Muscle layer of duodenum (tissue), 2 donors: Measurements from ENCODE around the gene KRTAP10-7.
"Not testable (repeated sequence)": the region's sequence is repeated elsewhere in the genome, so short reads cannot be mapped to it uniquely, and the experiment has no call there.

Experiments
- H3K27ac ChIP-seq: one replicate; pipeline ENCODE4 v1.7.0; 2013; ENCODE audit warnings: mild to moderate bottlenecking, low read length
- H3K27me3 ChIP-seq: one replicate; pipeline ENCODE4 v1.7.0; 2013; ENCODE audit warnings: low read depth, mild to moderate bottlenecking, control low read depth, low read length
- H3K36me3 ChIP-seq, 2 donors: one replicate each; pipeline ENCODE4 v1.7.0; 2013; ENCODE audit warnings: low read length in 2 of 2, control low read depth in 1 of 2, mild to moderate bottlenecking in 1 of 2; ENCODE audit not compliant: insufficient read depth in 2 of 2, control insufficient read depth in 1 of 2
- H3K4me1 ChIP-seq, 2 donors: one replicate each; pipeline ENCODE4 v1.7.0; 2013; ENCODE audit warnings: low read length in 2 of 2, mild to moderate bottlenecking in 2 of 2, control low read depth in 1 of 2, moderate library complexity in 1 of 2; ENCODE audit not compliant: insufficient read depth in 2 of 2, control insufficient read depth in 1 of 2
- H3K4me3 ChIP-seq, 2 donors: one replicate each; pipeline ENCODE4 v1.7.0; 2013; ENCODE audit warnings: low read length in 2 of 2, low read depth in 1 of 2, mild to moderate bottlenecking in 1 of 2
- H3K9me3 ChIP-seq, 2 donors: one replicate each; pipeline ENCODE4 v1.7.0; 2013; ENCODE audit warnings: low read length in 2 of 2, control low read depth in 1 of 2, mild to moderate bottlenecking in 1 of 2; ENCODE audit not compliant: control insufficient read depth in 1 of 2
- donor health status: healthy.

The KRTAP10-7 gene

DNA sequence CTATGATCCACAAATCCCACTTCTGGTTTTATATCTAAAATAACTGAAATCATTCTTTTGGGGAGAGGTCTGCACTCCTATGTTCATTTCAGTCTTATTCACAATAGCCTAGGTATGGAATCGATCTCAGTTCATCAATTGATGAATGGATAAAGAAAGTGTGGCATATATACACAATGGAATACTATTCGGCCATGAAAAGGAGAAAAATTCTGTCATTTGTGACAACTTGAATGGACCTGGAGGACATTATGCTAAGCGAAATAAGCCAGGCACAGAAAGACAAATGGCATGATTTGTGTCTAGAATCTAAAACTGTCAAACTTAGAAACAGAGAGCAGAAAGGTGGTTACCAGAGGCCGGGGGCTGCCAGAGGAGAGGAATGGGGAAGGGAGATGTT, 6.1 kb downstream of the KRTAP10-7 start:
- Histone ChIP-seq H3K36me3 (no peaks in the 10 kb centered on the region), H3K9me3 (peaks cover 0 to 22% of the 10 kb centered on the region in 2 donors), H3K4me1 (no peaks in the 10 kb centered on the region), H3K27me3 (no peaks in the 10 kb centered on the region), H3K4me3 (no peak overlapping the region), H3K27ac (no peak overlapping the region)

DNA sequence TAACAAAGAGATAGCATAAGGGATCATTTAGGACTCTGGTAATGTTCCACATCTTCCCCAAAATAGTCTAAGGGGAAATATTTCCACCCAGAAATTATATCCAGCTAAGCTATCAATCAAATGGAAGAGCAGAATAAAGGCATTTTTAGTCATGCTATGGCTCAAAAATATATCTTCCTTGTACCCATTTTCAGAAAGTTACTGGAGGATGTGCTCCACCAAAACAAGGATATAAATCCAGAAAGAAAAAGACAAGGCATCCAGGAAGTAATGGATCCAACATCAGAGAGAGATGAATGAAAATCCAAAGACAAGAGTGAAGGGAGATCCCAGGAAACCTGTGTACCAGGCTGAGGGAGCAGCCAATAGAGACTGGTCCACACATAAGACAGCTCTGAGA, 8.8 kb downstream of the KRTAP10-7 start:
- no peak overlapping the region for H3K4me3 ChIP-seq
- no peaks in the 10 kb centered on the region for H3K4me1 ChIP-seq
- peaks cover 0 to 26% of the 10 kb centered on the region in 2 donors for H3K9me3 ChIP-seq
- no peaks in the 10 kb centered on the region for H3K36me3 ChIP-seq
- no peaks in the 10 kb centered on the region for H3K27me3 ChIP-seq
- H3K27ac ChIP-seq: no peak overlapping the region

DNA sequence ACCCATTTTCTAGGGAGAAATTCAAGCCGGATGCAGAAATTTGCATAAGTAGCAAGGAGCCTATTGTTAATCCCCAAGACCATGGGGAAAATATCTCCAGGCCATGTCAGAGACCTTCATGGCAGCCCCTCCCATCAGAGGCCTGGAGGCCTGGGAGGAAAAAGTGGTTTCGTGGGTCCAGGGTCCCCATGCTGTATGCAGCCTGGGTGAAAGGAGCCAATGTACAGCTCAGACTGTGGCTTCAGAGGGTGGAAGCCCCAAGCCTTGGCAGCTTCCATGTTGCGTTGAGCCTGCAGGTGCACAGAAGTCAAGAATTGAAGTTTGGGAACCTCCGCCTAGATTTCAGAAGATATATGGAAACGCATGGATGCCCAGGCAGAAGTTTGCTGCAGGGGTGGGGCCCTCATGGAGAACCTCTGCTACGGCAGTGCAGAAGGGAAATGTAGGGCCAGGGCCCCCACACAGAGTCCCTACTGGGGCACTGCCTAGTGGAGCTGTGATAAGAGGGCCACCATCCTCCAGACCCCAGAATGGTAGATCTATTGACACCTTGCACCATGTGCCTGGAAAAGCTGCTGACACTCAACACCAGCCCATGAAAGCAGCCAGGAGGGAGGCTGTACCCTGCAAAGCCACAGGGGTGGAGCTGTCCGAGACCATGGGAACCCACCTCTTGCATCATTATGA, 9.9 kb downstream of the KRTAP10-7 start:
- not testable (repeated sequence) for H3K27ac ChIP-seq, H3K27me3 ChIP-seq, H3K4me1 ChIP-seq, H3K36me3 ChIP-seq, H3K4me3 ChIP-seq
- H3K9me3 ChIP-seq: peaks cover 0 to 21% of the 10 kb centered on the region in 2 donors

DNA sequence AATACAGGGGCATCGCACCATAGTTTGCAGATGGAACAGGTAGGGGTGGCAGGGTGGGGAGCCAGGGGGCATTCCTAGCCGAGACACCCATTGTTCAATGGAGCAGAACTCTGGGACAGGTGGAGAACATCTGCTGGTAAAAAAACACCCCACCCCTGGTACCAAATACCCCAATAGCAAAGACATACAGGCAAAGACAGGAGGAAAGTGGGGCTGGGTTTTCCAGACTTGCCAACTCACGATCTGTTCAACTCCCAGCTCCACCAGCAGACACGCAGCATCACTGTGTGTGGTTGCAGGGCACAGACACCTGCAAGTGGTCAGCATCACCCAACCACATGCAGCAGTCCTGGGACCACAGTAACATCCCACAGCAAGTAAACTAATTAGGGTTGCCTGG, 11.2 kb downstream of the KRTAP10-7 start:
- H3K4me3 ChIP-seq: no peak overlapping the region
- no peak overlapping the region for H3K27ac ChIP-seq
- no peaks in the 10 kb centered on the region for H3K4me1 ChIP-seq
- peaks cover 0 to 21% of the 10 kb centered on the region in 2 donors for H3K9me3 ChIP-seq
- no peaks in the 10 kb centered on the region for H3K36me3 ChIP-seq
- no peaks in the 10 kb centered on the region for H3K27me3 ChIP-seq

DNA sequence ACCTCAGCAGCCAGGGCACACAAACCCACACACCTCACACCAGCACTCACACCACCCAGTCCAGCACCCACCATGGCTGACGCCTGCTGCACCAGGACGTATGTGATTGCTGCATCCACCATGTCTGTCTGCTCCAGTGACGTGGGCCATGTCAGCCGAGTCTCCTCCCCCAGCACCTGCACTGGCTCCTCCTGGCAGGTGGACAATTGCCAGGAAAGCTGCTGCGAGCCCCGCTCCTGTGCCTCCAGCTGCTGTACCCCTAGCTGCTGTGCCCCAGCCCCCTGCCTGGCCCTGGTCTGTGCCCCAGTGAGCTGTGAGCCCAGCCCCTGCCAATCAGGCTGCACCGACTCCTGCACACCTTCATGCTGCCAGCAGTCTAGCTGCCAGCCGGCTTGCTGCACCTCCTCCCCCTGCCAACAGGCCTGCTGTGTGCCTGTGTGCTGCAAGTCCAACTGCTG, 11.7 kb downstream of the KRTAP10-7 start, which contains the start of gene KRTAP10-8:
TSS of gene KRTAP10-8 (plus strand) at position 51 of the 458 bp plus-strand sequence. CDS start at position 73, 22 bp downstream.
- no peaks in the 10 kb centered on the region for H3K27me3 ChIP-seq
- H3K27ac ChIP-seq: no peak within 1 kb of the TSS
- H3K36me3 ChIP-seq: no peaks in the 10 kb centered on the region
- peaks cover 0 to 21% of the 10 kb centered on the region in 2 donors for H3K9me3 ChIP-seq
- no peaks in the 10 kb centered on the region for H3K4me1 ChIP-seq
- H3K4me3 ChIP-seq: no peak within 1 kb of the TSS

DNA sequence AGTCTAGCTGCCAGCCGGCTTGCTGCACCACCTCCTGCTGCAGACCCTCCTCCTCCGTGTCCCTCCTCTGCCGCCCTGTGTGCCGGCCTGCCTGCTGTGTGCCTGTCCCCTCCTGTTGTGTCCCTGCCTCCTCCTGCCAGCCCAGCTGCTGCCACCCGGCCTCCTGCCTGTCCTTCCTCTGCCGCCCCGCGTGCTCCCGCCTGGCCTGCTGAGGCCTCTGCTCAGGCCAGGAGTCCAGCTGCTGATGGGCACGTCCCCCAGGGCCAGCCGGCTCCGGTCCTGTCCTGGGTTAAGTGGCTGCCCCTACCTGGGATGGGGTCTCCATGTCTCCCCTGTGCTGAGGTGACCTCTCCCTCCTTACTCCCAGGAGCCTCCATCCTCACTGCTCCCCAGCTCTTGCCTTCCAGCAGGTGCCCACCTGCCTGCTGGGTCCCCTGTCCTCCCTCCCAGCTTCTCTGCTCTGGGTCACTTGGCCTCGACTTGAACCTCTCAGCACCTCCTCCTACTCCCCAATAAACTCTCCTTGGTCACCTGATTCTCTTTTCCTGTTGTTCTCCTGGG, 12.4 kb downstream of the KRTAP10-7 start:
- Histone ChIP-seq H3K27me3 (no peaks in the 10 kb centered on the region), H3K36me3 (no peaks in the 10 kb centered on the region), H3K27ac (no peak overlapping the region), H3K4me1 (no peaks in the 10 kb centered on the region), H3K9me3 (peaks cover 0 to 21% of the 10 kb centered on the region in 2 donors), H3K4me3 (no peak overlapping the region)

DNA sequence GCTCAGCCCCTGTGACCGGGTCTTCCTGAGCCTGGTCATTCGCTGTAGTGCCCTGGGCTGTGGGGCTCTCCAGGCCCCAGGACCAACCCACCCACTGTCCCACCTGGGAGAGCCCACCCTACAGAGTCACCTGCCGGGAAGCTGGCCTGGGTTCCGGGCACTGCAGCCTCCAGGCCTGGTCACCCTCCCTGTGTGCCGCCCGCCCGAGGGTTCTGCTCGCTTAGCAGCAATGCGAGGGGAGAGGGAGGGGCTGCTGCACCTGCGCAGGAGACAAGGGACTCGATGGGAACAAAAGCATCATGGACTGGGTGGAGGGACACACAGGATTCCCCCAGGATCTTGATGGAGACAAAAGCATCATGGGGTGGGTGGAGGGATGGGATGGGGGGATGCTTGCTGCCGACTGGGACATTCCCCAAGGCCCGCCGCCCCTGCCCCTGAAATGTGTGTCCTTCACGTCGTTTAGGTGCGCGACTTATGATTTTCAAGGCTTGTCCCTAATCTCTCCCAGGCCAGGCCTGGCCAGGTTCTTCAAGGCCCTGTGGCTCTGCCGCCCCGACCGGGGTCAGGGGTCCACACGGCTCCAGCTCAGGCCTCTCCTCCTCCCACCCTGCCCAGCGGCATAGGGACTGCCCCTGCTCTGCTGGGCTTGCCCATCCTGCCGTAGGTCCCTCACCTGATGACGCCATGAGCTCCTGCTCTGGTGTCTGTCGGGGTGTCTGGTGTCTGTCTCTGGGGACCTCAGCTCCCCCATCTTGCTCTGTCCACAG, 13.2 kb downstream of the KRTAP10-7 start:
- Histone ChIP-seq H3K36me3 (no peaks in the 10 kb centered on the region), H3K27me3 (no peaks in the 10 kb centered on the region)

DNA sequence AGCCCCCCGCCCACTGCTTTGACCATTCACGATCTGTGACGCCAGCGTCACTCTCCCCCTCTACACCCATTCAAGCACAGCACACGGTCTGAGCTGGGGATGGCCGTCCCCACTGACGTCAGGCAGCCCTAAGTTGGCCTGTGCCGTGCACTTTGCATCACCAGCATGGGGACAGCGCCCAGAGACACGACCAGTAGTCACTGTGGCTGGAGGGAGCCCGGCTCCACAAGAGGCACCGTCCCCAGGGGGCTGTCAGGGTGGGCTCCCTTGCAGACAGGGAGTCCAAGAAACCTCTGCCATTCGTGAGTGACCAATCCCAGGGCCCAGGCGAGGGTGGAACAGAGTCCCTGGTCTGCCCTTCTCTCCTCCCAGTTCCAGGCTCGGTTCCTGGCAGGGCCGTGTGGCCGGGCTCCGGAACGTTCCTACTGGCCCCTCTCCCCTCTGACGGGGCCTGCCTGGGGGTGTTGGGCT, 13.8 kb downstream of the KRTAP10-7 start:
- H3K36me3 ChIP-seq: no peaks in the 10 kb centered on the region
- H3K4me3 ChIP-seq: no peak overlapping the region
- H3K27ac ChIP-seq: no peak overlapping the region
- peaks cover 0 to 19% of the 10 kb centered on the region in 2 donors for H3K9me3 ChIP-seq
- H3K4me1 ChIP-seq: no peaks in the 10 kb centered on the region
- H3K27me3 ChIP-seq: no peaks in the 10 kb centered on the region

More for the DNA sequence above, 13.2 kb downstream of the KRTAP10-7 start:
- Histone ChIP-seq H3K4me1 (no peaks in the 10 kb centered on the region), H3K9me3 (peaks cover 0 to 21% of the 10 kb centered on the region in 2 donors), H3K4me3 (no peak overlapping the region), H3K27ac (no peak overlapping the region)

DNA sequence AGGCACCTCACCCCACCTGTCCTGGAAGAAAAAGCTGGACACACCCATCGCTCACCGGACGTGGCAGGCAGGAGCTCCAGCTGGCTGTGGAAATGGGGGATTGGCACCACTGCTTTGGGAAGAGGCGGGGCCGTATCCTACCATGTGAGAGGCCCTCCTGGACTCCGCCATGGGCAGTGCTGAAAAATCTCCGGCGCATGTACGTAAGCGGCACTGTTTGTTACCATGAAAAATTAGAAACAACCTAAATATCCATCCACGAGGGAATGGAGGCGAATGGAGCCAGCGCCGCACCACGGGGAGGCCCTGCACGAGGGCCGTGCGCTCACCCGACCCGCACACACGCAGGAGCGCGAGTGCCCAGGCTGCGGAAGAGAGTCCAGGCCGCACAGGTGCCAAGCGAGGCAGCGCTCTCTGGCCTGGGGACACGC, 14.6 kb downstream of the KRTAP10-7 start:
- peaks cover 0 to 21% of the 10 kb centered on the region in 2 donors for H3K9me3 ChIP-seq
- no peaks in the 10 kb centered on the region for H3K36me3 ChIP-seq
- H3K27me3 ChIP-seq: no peaks in the 10 kb centered on the region
- H3K4me1 ChIP-seq: no peaks in the 10 kb centered on the region
- H3K27ac ChIP-seq: no peak overlapping the region
- no peak overlapping the region for H3K4me3 ChIP-seq

DNA sequence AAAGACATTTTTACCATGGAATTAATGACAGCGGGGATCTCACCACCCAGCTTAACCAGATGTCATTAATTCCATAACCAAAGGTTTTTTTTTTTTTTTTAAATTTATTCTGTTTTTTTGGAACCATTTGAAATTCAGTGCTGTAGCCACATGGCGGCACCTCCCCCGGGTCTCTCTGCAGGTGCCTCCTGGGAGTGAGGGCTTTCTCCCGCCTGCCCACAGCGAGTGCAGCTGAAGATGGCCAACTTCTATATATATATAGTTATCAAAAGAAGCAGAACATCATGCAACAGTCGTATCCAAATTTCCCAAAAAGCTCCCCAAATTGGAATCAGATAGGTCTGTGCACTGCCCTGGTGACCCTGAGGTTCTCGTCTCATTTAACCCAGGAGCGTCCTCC, 15.1 kb downstream of the KRTAP10-7 start:
- Histone ChIP-seq H3K27me3 (no peaks in the 10 kb centered on the region), H3K4me3 (no peak overlapping the region), H3K36me3 (no peaks in the 10 kb centered on the region), H3K27ac (no peak overlapping the region), H3K9me3 (peaks cover 0 to 21% of the 10 kb centered on the region in 2 donors), H3K4me1 (no peaks in the 10 kb centered on the region)

DNA sequence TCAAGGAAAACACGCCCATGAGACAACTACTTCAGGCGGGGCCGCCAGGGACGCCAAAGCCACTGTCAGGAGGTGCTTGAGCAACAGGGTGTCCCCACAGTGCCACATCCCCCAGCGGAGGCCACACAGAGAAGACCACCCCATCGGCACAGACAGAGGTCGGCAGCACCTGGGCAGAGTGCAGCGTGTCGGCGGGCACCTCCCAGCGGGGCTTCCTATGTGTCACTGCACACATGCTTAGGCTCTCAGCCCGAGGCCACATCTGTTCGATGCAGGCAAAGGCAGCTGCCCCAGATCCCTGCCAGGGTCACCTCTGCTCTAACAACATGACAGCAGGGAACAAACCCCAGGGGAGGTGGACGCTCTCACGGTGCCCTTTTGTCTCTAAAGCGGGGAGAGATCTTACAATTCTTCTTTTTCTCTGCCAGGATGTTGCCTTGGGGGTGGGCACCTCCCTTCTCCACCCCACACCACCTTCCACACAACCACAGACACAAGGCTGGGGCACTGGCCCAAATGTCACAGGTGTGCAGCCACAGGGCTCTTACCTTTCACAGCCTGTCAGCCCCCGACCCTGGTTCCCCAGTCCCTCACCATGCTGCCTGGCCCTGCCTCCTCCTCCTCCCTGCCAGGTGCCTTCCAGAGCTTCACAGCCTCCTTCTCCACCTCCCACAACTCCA, 15.7 kb downstream of the KRTAP10-7 start:
- Histone ChIP-seq H3K9me3 (peaks cover 0 to 17% of the 10 kb centered on the region in 2 donors), H3K36me3 (no peaks in the 10 kb centered on the region), H3K27ac (no peak overlapping the region), H3K4me3 (no peak overlapping the region), H3K4me1 (no peaks in the 10 kb centered on the region), H3K27me3 (no peaks in the 10 kb centered on the region)
